NCI-H1694 (cell line): ENCODE data around the gene USP32.
A peak's percentile ranks its signal among the peaks of the same experiment; 100 is the strongest.
"Not testable (repeated sequence)": the region's sequence is repeated elsewhere in the genome, so short reads cannot be mapped to it uniquely, and the experiment has no call there.

ENCODE experiments used
- DNase-seq: peaks from one replicate; lab custom pipeline; 2025; lab: John Stamatoyannopoulos, UW

USP32 gene

GRCh38 chr17:60392042-60392844 is at the start of gene USP32:
Gene USP32 (minus strand): TSS chr17:60392133. CDS start chr17:60391939, 194 bp downstream.
- DNase-seq: peak; percentile 96

GRCh38 chr17:60439501-60439900 is 47.6 kb upstream of the USP32 start:
- no peak for DNase-seq

- no peak for DNase-seq
Measured at GRCh38 chr17:60436676-60437075, 44.7 kb upstream of the USP32 start.

GRCh38 chr17:60435244-60436167 is 43.6 kb upstream of the USP32 start:
- peak; percentile 85 for DNase-seq

GRCh38 chr17:60433021-60433997 is 41.4 kb upstream of the USP32 start:
- not testable (repeated sequence) for DNase-seq

GRCh38 chr17:60430561-60430960 is 38.6 kb upstream of the USP32 start:
- DNase-seq: not testable (repeated sequence)

GRCh38 chr17:60428491-60428890 is 36.6 kb upstream of the USP32 start:
- DNase-seq: not testable (repeated sequence)

GRCh38 chr17:60426596-60426995 is 34.7 kb upstream of the USP32 start:
- no peak for DNase-seq

- DNase-seq: no peak
Measured at GRCh38 chr17:60425626-60426025, 33.7 kb upstream of the USP32 start.

GRCh38 chr17:60423865-60424264 is 31.9 kb upstream of the USP32 start:
- DNase-seq: no peak

- DNase-seq: no peak
Measured at GRCh38 chr17:60422162-60422665, 30.3 kb upstream of the USP32 start, which contains the start of gene CHCT1. Gene CHCT1 (plus strand): TSS chr17:60422489. CDS start chr17:60422593, 104 bp downstream.

GRCh38 chr17:60421273-60422161 is 29.6 kb upstream of the USP32 start:
- DNase-seq: no peak

GRCh38 chr17:60419875-60420274 is 27.9 kb upstream of the USP32 start:
- not testable (repeated sequence) for DNase-seq

GRCh38 chr17:60419003-60419402 is 27.1 kb upstream of the USP32 start:
- DNase-seq: not testable (repeated sequence)

GRCh38 chr17:60416368-60416925 is 24.5 kb upstream of the USP32 start:
- DNase-seq: no peak

- no peak for DNase-seq
Measured at GRCh38 chr17:60415146-60415545, 23.2 kb upstream of the USP32 start.

- no peak for DNase-seq
Measured at GRCh38 chr17:60412701-60413100, 20.8 kb upstream of the USP32 start.

- DNase-seq: no peak
Measured at GRCh38 chr17:60410001-60410400, 18.1 kb upstream of the USP32 start.

- no peak for DNase-seq
Measured at GRCh38 chr17:60406887-60407286, 15.0 kb upstream of the USP32 start.

GRCh38 chr17:60403962-60404361 is 12.0 kb upstream of the USP32 start:
- no peak for DNase-seq
